AG09309 (cell line): Measurements from ENCODE around the gene ENO1.

Experiments used
- DNase-seq: peaks from one replicate; pipeline ENCODE4 v3.0.0-alpha.2; 2010; ENCODE audit warnings: low read depth
- H3K4me3 ChIP-seq: 2 replicates; pipeline ENCODE4 v1.5.1; 2011; ENCODE audit warnings: mild to moderate bottlenecking, low read depth, low read length, moderate library complexity; ENCODE audit not compliant: control insufficient read depth
- CTCF ChIP-seq: IDR thresholded peaks from 2 replicates; pipeline ENCODE4 v1.5.1; 2011; ENCODE audit warnings: mild to moderate bottlenecking, low read depth, low read length, inconsistent platforms; ENCODE audit not compliant: insufficient read depth, control insufficient read depth; ENCODE audit errors: missing control alignments

Gene ENO1

DNA sequence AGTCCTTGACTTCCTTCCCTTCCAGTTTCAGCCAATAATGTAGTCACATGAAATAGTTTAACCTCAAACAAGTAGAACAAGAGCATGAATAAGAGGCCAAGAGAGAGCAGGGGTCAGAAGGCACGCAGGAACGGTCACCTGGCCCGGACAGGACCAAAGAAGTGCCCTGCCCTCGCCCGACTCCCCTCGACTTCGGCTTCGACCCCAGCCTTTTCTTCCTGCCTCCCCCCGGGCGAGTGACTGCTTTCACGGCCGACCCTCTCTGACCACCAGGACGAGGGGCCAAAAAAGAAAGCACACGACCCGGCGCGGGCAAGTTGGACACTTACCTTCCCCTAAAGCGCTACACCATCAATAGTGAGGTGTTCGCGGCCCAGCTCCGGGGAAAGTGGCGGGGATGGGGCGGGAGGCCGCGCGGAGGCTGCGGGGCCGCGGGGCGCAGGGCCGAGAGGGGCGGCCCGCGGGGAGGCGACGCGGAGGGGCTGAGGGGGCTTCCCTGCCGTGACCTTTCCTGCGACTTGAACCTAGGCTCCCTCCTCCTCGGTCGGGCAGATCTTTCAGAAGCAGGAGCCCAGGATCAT, 61.6 kb downstream of the ENO1 start:
- DNase-seq = no peak
- no peak for TF ChIP-seq CTCF
- H3K4me3 ChIP-seq = peak overlapping the region; percentile 95

GRCh38 chr1:8816264-8816663, 62.2 kb downstream of the ENO1 start:
- H3K4me3 ChIP-seq = peak overlapping the region; percentile 95
- TF ChIP-seq CTCF = no peak
- no peak for DNase-seq

DNA sequence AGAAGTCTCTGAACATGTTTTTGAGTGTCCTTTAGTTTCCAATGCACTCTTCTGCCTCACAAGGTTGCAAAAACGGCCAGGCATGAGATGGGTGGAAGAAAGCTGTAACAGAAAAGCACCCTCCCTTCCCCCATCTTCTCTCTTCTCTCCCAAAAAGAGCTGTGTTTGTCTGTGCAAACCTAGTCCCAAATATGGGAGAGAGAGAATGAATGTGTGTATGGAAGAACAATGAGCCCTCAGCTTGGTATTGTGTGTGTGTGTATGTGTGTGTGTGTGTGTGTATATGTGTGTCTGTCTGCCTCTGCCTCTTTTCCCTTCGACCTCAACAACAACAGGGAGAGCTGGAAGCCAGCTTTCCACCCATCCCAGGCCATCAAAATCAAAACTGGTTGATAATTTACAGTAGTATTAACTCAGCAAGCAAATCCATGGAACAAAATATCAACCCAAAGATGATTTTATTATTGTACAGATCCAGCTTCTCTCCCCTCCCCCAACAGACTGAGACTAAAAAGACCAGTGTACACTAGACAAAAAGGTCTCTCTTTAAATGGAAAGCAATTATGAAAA, 62.8 kb downstream of the ENO1 start:
- H3K4me3 ChIP-seq = peak overlapping the region; percentile 13
- TF ChIP-seq CTCF = no peak
- no peak for DNase-seq

DNA sequence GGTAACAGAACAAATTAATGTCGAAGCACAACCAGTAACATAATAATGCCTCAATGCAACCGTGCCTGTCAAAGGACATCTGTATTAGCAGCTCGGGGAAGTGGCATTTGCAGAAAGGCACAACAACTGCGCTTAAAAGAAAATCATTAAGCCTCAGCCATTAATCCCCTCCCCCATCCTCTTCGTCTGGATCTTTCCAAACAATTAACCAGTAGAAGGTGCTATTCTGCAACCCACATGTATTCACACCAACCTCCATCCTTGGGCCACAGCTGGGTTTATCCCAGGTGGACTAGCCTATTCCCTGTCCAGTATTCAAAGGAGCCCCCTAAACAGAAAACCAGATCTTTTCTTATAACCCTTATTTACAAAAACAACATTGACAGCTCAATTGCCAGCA, 63.6 kb downstream of the ENO1 start:
- DNase-seq = no peak
- TF ChIP-seq CTCF = no peak
- no peak overlapping the region for H3K4me3 ChIP-seq

GRCh38 chr1:8813991-8814390, 64.5 kb downstream of the ENO1 start:
- no peak for DNase-seq
- H3K4me3 ChIP-seq = no peak overlapping the region
- no peak for TF ChIP-seq CTCF

DNA sequence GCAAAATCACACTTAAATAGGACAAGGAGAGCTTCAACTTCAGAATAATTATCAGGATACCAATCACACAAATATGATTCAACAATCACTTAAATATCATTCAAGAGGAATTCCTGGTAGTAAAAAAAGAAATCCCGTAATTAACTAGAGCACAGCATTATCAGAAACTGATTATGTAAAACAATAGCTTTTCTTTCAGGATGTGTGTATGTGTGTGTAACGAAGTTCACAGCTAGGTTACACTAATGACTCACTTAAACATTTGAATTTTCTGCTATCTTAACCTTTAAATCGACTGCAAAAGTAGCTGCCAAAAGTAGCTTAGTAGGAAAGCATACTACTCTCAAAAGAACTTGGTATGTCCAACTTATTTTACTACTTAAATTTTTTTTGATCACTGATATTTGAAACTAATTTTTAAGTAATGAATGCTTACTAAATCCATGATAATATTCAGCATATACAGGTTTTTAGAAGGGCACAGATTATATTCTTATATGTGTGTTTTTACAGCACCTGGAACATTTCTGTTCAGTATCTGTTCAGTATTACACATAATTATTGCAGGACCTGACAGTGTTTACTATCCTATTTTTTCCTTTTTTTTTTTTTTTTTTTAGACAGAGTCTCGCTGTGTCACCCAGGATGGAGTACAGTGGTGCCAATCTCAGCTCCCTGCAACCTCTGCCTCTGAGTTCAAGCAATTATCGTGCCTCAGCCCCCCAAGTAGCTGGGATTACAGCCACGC, 65.3 kb downstream of the ENO1 start:
- no peak for DNase-seq
- no peak for TF ChIP-seq CTCF
- no peak overlapping the region for H3K4me3 ChIP-seq
